Body of pancreas (tissue), 4 donors: ENCODE data around the gene BEAN1. TPM values are rescaled to one million over a fixed set of nuclear protein-coding genes. Genes with fewer than 3 reads are reported as not detected.

ENCODE experiments used
- ATAC-seq: fragments of 150-250 bp; one replicate; pipeline ENCODE4 v1.9.1; 2016
- DNase-seq, 4 donors: peaks; one replicate each; pipeline ENCODE4 v3.0.0-alpha.2; 2019
- H3K27ac ChIP-seq, 4 donors: fragments of 200-600 bp; sonication (generic); 1 replicate in 3 of 4; 2 replicates in 1 of 4; pipeline versions ENCODE4 v1.5.1 to v1.6.1; 2016 to 2019; ENCODE audit warnings: mild to moderate bottlenecking in 1 of 4, mixed read lengths in 1 of 4, moderate library complexity in 1 of 4
- H3K27me3 ChIP-seq, 2 donors: fragments of 200-600 bp; sonication (generic); one replicate each; pipeline ENCODE4 v1.6.0; 2016; ENCODE audit warnings: mild to moderate bottlenecking in 1 of 2
- H3K36me3 ChIP-seq, 2 donors: fragments of 200-600 bp; sonication (generic); replicated peaks in 1 of 2; 2 replicates each; pipeline ENCODE4 v1.5.1; 2016; ENCODE audit warnings: low read depth in 2 of 2; ENCODE audit not compliant: insufficient read depth in 1 of 2
- H3K4me1 ChIP-seq: fragments of 200-600 bp; sonication (generic); one replicate; pipeline ENCODE4 v1.6.0; 2016
- H3K4me3 ChIP-seq, 2 donors: fragments of 200-600 bp; sonication (generic); 1 replicate in 1 of 2; 2 replicates in 1 of 2; pipeline ENCODE4 v1.5.1; 2016 to 2019
- H3K9me3 ChIP-seq, 3 donors: fragments of 200-600 bp; sonication (generic); 1 replicate in 2 of 3; 2 replicates in 1 of 3; pipeline ENCODE4 v1.5.1; 2016
- CTCF ChIP-seq, 7 experiments: fragments of 450-650 bp in 4 of 7; fragments of 200-600 bp in 3 of 7; sonication (generic) in 3 of 7; IDR thresholded peaks; one replicate each; pipeline ENCODE4 v1.5.1; 2016 to 2019; ENCODE audit warnings: antibody characterized with exemption in 7 of 7
- POLR2A ChIP-seq, 3 donors: fragments of 450-650 bp; IDR thresholded peaks; one replicate each; pipeline ENCODE4 v1.6.1; 2016; ENCODE audit warnings: antibody characterized with exemption in 3 of 3, mild to moderate bottlenecking in 2 of 3
- WGBS, 2 donors: methylation state at CpG; one replicate each; pipeline ENCODE4 v1.1.5; 2017; 5-methylcytosine and 5-hydroxymethylcytosine counted together
- intact Hi-C: fragments of 100-400 bp; cut with DNase I; formaldehyde crosslinking; loops from one replicate; pipeline ENCODE4 v1.15.1; 2023
- total RNA-seq, 2 donors: library from RNA; depleted of rRNA; stranded (reverse); fragments of >200 nt; gene quantifications; one replicate each; pipeline ENCODE4 v1.1.0, GENCODE V29; 2016

BEAN1 gene
- total RNA-seq, 2 donors from 2014 or later: not detected

GRCh38 chr16:66385415-66385814 lies 41.7 kb upstream of the BEAN1 start:
- no peaks in the 10 kb centered on the region for H3K4me1 ChIP-seq
- ATAC-seq: no peak
- H3K27me3 ChIP-seq: no peaks in the 10 kb centered on the region
- H3K9me3 ChIP-seq: no peaks in the 10 kb centered on the region
- no peak for DNase-seq
- no peak overlapping the region for H3K27ac ChIP-seq
- WGBS, 2 donors: 92 to 93% methylated on average over 4 of the region's 4 CpGs
- TF ChIP-seq CTCF (IDR thresholded peaks at IDR 0.05) (no peak), POLR2A (IDR thresholded peaks at IDR 0.05) (no peak)
- intact Hi-C loops: no loop called here
- no peaks in the 10 kb centered on the region for H3K36me3 ChIP-seq
- H3K4me3 ChIP-seq: no peak overlapping the region

- DNase-seq: peak in 3 of 4 donors; percentile 27 to 62 (median 61)
- no peak for TF ChIP-seq POLR2A (IDR thresholded peaks at IDR 0.05)
- TF ChIP-seq CTCF (IDR thresholded peaks at IDR 0.05): no peak
- no peaks in the 10 kb centered on the region for H3K36me3 ChIP-seq
- H3K9me3 ChIP-seq: no peaks in the 10 kb centered on the region
- WGBS, 2 donors: 68% methylated on average over 20 of the region's 20 CpGs
- ATAC-seq: peak; percentile 24
- intact Hi-C loops: no loop called here
- H3K4me3 ChIP-seq: no peak overlapping the region
- H3K4me1 ChIP-seq: no peaks in the 10 kb centered on the region
- no peaks in the 10 kb centered on the region for H3K27me3 ChIP-seq
- no peak overlapping the region for H3K27ac ChIP-seq
These were observed 40.2 kb upstream of the BEAN1 start for GRCh38 chr16:66386629-66387622.

GRCh38 chr16:66387817-66388332 lies 39.2 kb upstream of the BEAN1 start:
- Histone ChIP-seq H3K36me3 (no peaks in the 10 kb centered on the region), H3K4me1 (no peaks in the 10 kb centered on the region), H3K9me3 (no peaks in the 10 kb centered on the region), H3K27me3 (no peaks in the 10 kb centered on the region), H3K4me3 (no peak overlapping the region), H3K27ac (no peak overlapping the region)
- WGBS, 2 donors: 72 to 100% methylated on average over 2 of the region's 2 CpGs
- ATAC-seq: no peak
- DNase-seq: no peak
- no peak for TF ChIP-seq POLR2A (IDR thresholded peaks at IDR 0.05)
- no peak for TF ChIP-seq CTCF (IDR thresholded peaks at IDR 0.05)
- intact Hi-C loops: no loop called here

- H3K4me3 ChIP-seq: no peak overlapping the region
- TF ChIP-seq POLR2A (IDR thresholded peaks at IDR 0.05): no peak
- TF ChIP-seq CTCF (IDR thresholded peaks at IDR 0.05): no peak
- H3K4me1 ChIP-seq: no peaks in the 10 kb centered on the region
- H3K9me3 ChIP-seq: no peaks in the 10 kb centered on the region
- no peaks in the 10 kb centered on the region for H3K27me3 ChIP-seq
- WGBS, 2 donors: 80 to 85% methylated on average over 6 of the region's 6 CpGs
- intact Hi-C loops: no loop called here
- no peak overlapping the region for H3K27ac ChIP-seq
- ATAC-seq (no peak), DNase-seq (no peak)
- no peaks in the 10 kb centered on the region for H3K36me3 ChIP-seq
These were observed 38.5 kb upstream of the BEAN1 start for GRCh38 chr16:66388350-66389139.
